Chondrocyte (in vitro differentiated cells): Measurements from ENCODE around the gene CASK. TPM values are rescaled to one million over a fixed set of nuclear protein-coding genes. Genes with fewer than 3 reads are reported as not detected.

Experiments
- DNase-seq: peaks from one replicate; pipeline ENCODE4 v3.0.0; 2021; ENCODE audit warnings: mixed read lengths, low spot score
- H3K27ac Mint-ChIP-seq: one replicate; pipeline ENCODE4 v1.8.0; 2021; ENCODE audit warnings: mild to moderate bottlenecking, moderate library complexity, mixed read lengths; ENCODE audit not compliant: unreplicated experiment
- H3K27me3 Mint-ChIP-seq: 2 replicates; pipeline ENCODE4 v1.8.0; 2021; ENCODE audit warnings: low read depth, mixed read lengths
- H3K36me3 Mint-ChIP-seq: 2 replicates; pipeline ENCODE4 v1.8.0; 2021; ENCODE audit warnings: low read depth, mixed read lengths
- H3K4me1 Mint-ChIP-seq: 2 replicates; pipeline ENCODE4 v1.8.0; 2021; ENCODE audit warnings: low read depth, mild to moderate bottlenecking, mixed read lengths
- H3K4me3 Mint-ChIP-seq: one replicate; pipeline ENCODE4 v1.8.0; 2021; ENCODE audit warnings: mild to moderate bottlenecking, moderate library complexity, mixed read lengths; ENCODE audit not compliant: unreplicated experiment
- H3K9me3 Mint-ChIP-seq: 2 replicates; pipeline ENCODE4 v1.8.0; 2021; ENCODE audit warnings: low read depth, mixed read lengths
- total RNA-seq: library from RNA; stranded (reverse); gene quantifications from 3 replicates; pipeline ENCODE4 v1.2.1, GENCODE V29; 2021
- TF ChIP-seq, protein P1 (sequence below): fragments of 200-600 bp; sonication (generic); IDR thresholded peaks from 2 replicates; pipeline ENCODE4 v1.5.0; 2021; ENCODE audit warnings: antibody characterized with exemption, mild to moderate bottlenecking, moderate library complexity

CASK gene
- total RNA-seq, 1 donor from 2014 or later = 44.9 TPM

DNA sequence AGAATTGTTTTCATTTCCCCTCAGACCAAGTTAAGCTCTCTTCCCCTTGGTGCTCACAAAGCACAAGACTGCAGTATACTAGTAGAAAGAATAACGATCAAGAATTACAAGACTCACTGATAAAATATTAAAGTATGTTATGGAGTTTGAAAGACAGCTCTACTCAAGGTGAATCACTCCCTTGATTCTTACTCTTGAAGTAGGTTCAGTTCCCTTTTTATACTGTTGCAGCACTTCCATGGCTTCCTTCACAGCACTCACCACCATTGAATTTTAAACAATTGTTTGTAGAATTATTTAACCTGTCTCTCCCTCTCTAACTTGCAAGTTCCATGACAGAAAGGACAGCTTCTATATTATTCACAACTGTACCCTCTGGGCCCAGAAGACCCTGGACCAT, 42.2 kb downstream of the CASK start:
- Mint-ChIP-seq H3K4me1 (peaks cover 5% of the 10 kb centered on the region), H3K27me3 (no peaks in the 10 kb centered on the region), H3K4me3 (no peak overlapping the region), H3K27ac (no peak overlapping the region), H3K36me3 (no peaks in the 10 kb centered on the region), H3K9me3 (peaks cover 6% of the 10 kb centered on the region)
- no peak for DNase-seq
- TF ChIP-seq, protein P1, sequence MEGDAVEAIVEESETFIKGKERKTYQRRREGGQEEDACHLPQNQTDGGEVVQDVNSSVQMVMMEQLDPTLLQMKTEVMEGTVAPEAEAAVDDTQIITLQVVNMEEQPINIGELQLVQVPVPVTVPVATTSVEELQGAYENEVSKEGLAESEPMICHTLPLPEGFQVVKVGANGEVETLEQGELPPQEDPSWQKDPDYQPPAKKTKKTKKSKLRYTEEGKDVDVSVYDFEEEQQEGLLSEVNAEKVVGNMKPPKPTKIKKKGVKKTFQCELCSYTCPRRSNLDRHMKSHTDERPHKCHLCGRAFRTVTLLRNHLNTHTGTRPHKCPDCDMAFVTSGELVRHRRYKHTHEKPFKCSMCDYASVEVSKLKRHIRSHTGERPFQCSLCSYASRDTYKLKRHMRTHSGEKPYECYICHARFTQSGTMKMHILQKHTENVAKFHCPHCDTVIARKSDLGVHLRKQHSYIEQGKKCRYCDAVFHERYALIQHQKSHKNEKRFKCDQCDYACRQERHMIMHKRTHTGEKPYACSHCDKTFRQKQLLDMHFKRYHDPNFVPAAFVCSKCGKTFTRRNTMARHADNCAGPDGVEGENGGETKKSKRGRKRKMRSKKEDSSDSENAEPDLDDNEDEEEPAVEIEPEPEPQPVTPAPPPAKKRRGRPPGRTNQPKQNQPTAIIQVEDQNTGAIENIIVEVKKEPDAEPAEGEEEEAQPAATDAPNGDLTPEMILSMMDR = no peak

DNA sequence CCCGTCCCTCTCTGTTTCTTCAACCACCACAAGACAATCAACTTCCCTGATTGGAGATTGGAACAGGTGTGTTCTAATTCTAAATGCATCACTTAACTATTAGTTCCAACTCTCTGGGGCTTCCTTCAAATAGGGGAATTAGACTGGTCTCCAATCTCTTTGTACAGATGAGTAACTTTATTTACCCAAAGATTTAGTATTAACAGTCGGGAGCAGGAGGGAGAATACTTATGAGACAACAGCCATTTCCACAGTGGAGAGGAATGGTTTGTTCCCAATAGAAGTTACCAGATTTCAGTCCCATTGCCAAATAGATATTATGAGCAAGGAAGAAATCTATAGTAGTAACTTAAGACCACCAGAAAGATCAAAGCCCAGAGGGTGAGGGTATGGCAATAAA, 46.2 kb downstream of the CASK start:
- Mint-ChIP-seq H3K27me3 (no peaks in the 10 kb centered on the region), H3K36me3 (no peaks in the 10 kb centered on the region), H3K4me1 (peaks cover 11% of the 10 kb centered on the region), H3K4me3 (no peak overlapping the region), H3K9me3 (peaks cover 10% of the 10 kb centered on the region), H3K27ac (no peak overlapping the region)
- no peak for DNase-seq
- TF ChIP-seq, protein P1 = no peak

- H3K27me3 Mint-ChIP-seq = no peaks in the 10 kb centered on the region
- no peak overlapping the region for H3K4me3 Mint-ChIP-seq
- DNase-seq = no peak
- H3K27ac Mint-ChIP-seq = no peak overlapping the region
- H3K36me3 Mint-ChIP-seq = no peaks in the 10 kb centered on the region
- peaks cover 9% of the 10 kb centered on the region for H3K4me1 Mint-ChIP-seq
- peaks cover 10% of the 10 kb centered on the region for H3K9me3 Mint-ChIP-seq
- TF ChIP-seq, protein P1 = no peak
These were observed 48.2 kb downstream of the CASK start for GRCh38 chrX:41875142-41875541.

DNA sequence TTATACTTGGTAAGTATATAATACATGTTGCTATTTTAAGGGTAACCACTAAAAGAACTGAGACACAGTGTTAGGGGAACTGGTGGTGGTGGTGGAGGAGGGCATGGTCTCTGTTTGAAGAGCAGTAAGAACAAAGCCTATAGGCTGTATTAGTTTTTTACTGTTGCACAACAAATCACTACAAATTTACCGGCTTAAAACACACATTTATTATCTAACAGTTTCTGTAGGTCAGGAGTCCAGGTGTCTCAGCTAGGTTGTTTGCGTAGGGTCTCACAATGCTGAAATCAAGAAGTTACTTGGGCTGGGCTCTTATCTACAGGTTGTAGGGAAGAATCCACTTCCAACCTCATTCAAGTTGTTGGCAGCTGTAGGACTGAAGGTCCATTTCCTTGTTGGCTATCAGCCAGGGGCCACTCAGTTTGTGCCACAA, 52.6 kb downstream of the CASK start:
- H3K9me3 Mint-ChIP-seq = peaks cover 10% of the 10 kb centered on the region
- no peak overlapping the region for H3K27ac Mint-ChIP-seq
- DNase-seq = no peak
- no peaks in the 10 kb centered on the region for H3K27me3 Mint-ChIP-seq
- no peaks in the 10 kb centered on the region for H3K36me3 Mint-ChIP-seq
- TF ChIP-seq, protein P1 = no peak
- no peak overlapping the region for H3K4me3 Mint-ChIP-seq
- peaks cover 18% of the 10 kb centered on the region for H3K4me1 Mint-ChIP-seq

GRCh38 chrX:41868392-41868977, 54.9 kb downstream of the CASK start:
- Mint-ChIP-seq H3K9me3 (peaks cover 9% of the 10 kb centered on the region), H3K27ac (no peak overlapping the region), H3K36me3 (no peaks in the 10 kb centered on the region), H3K4me3 (no peak overlapping the region), H3K27me3 (no peaks in the 10 kb centered on the region), H3K4me1 (peaks cover 13% of the 10 kb centered on the region)
- no peak for DNase-seq
- TF ChIP-seq, protein P1 = no peak
